ENCODE results near the gene SLC44A2.

SLC44A2 gene

GRCh38 chr19:10679743-10680142 is 54.4 kb downstream of the SLC44A2 start:
- TF ChIP-seq CTCF (IDR thresholded peaks at IDR 0.05; ENCODE audit: low read depth, low read length, missing control alignments) = no peak
- H3K4me3 ChIP-seq (replicated peaks; ENCODE audit: low read depth, low read length) = no peak overlapping the region
- no peak for DNase-seq (ENCODE audit: extremely low read depth, low read depth)

- TF ChIP-seq CTCF (IDR thresholded peaks at IDR 0.05; ENCODE audit: low read depth, low read length, missing control alignments) = no peak
- H3K4me3 ChIP-seq (replicated peaks; ENCODE audit: low read depth, low read length) = no peak overlapping the region
- DNase-seq (ENCODE audit: extremely low read depth, low read depth) = no peak
Observed at GRCh38 chr19:10680545-10681135, 55.3 kb downstream of the SLC44A2 start.

- H3K4me3 ChIP-seq (replicated peaks; ENCODE audit: low read depth, low read length) = no peak overlapping the region
Observed at GRCh38 chr19:10681658-10682057, 56.3 kb downstream of the SLC44A2 start.

GRCh38 chr19:10682397-10683063 is 57.2 kb downstream of the SLC44A2 start:
- TF ChIP-seq CTCF (IDR thresholded peaks at IDR 0.05; ENCODE audit: low read depth, low read length, missing control alignments) = no peak
- no peak overlapping the region for H3K4me3 ChIP-seq (replicated peaks; ENCODE audit: low read depth, low read length)
- DNase-seq (ENCODE audit: extremely low read depth, low read depth) = no peak

More at GRCh38 chr19:10681658-10682057, 56.3 kb downstream of the SLC44A2 start:
- no peak for TF ChIP-seq CTCF (IDR thresholded peaks at IDR 0.05; ENCODE audit: low read depth, low read length, missing control alignments)
- no peak for DNase-seq (ENCODE audit: extremely low read depth, low read depth)

GRCh38 chr19:10683064-10683426 is 57.7 kb downstream of the SLC44A2 start:
- no peak overlapping the region for H3K4me3 ChIP-seq (replicated peaks; ENCODE audit: low read depth, low read length)
- TF ChIP-seq CTCF (IDR thresholded peaks at IDR 0.05; ENCODE audit: low read depth, low read length, missing control alignments) = no peak
- no peak for DNase-seq (ENCODE audit: extremely low read depth, low read depth)

GRCh38 chr19:10683582-10683981 is 58.2 kb downstream of the SLC44A2 start:
- no peak overlapping the region for H3K4me3 ChIP-seq (replicated peaks; ENCODE audit: low read depth, low read length)
- TF ChIP-seq CTCF (IDR thresholded peaks at IDR 0.05; ENCODE audit: low read depth, low read length, missing control alignments) = no peak
- no peak for DNase-seq (ENCODE audit: extremely low read depth, low read depth)
